SK-N-SH (cell line): Measurements from ENCODE around the gene LRRC42. TPM values are rescaled to one million over a fixed set of nuclear protein-coding genes. Genes with fewer than 3 reads are reported as not detected.

Experiments used
- CTCF ChIA-PET: fragments of 300-600, 350-600 bp; formaldehyde crosslinking; extraction: SDS; loops from one replicate; lab custom pipeline; 2021; lab: Yijun Ruan, JAX
- POLR2A ChIA-PET: fragments of 350-600 bp; sonication (Branson Sonifier 250); formaldehyde crosslinking; extraction: SDS; loops from one replicate; lab custom pipeline; 2020; ENCODE audit warnings: antibody characterized with exemption, inconsistent platforms; lab: Yijun Ruan, JAX
- DNase-seq: peaks from one replicate; pipeline ENCODE4 v3.0.0; 2012
- H2AFZ ChIP-seq: fragments of 200-600 bp; sonication (generic); 2 replicates; pipeline ENCODE4 v1.8.1; 2016; ENCODE audit warnings: antibody characterized with exemption, mild to moderate bottlenecking, low read depth
- H3F3A ChIP-seq: fragments of 200-600 bp; sonication (generic); replicated peaks from 2 replicates; pipeline ENCODE3; 2016; ENCODE audit warnings: antibody characterized with exemption, mild to moderate bottlenecking; ENCODE audit not compliant: insufficient read depth
- H3K27ac ChIP-seq, 2 experiments: fragments of 200-500 bp in 1 of 2; fragments of 200-600 bp in 1 of 2; sonication (Bioruptor generic) in 1 of 2; sonication (generic), shearing (Covaris generic) in 1 of 2; 2 replicates each; pipeline versions ENCODE4 v1.5.1 to v1.6.1; 2014 to 2016; ENCODE audit warnings: low read depth in 2 of 2, inconsistent platforms in 1 of 2, low read length in 1 of 2, mild to moderate bottlenecking in 1 of 2, mixed read lengths in 1 of 2
- H3K27me3 ChIP-seq: fragments of 200-600 bp; sonication (generic), shearing (Covaris generic); 2 replicates; pipeline ENCODE4 v1.6.1; 2016; ENCODE audit warnings: mixed run types; ENCODE audit not compliant: insufficient read depth
- H3K36me3 ChIP-seq, 2 experiments: fragments of 200-500 bp in 1 of 2; fragments of 200-600 bp in 1 of 2; sonication (Bioruptor generic) in 1 of 2; sonication (generic) in 1 of 2; replicated peaks in 1 of 2; 2 replicates each; pipeline versions ENCODE3 to v1.5.1; 2014 to 2016; ENCODE audit warnings: low read length in 1 of 2, mild to moderate bottlenecking in 1 of 2; ENCODE audit not compliant: insufficient read depth in 2 of 2, control insufficient read depth in 1 of 2
- H3K4me1 ChIP-seq, 2 experiments: fragments of 200-500 bp in 1 of 2; fragments of 200-600 bp in 1 of 2; sonication (Bioruptor generic) in 1 of 2; sonication (generic), shearing (Covaris generic) in 1 of 2; 2 replicates each; pipeline versions ENCODE4 v1.5.1 to v1.6.1; 2014 to 2016; ENCODE audit warnings: low read depth in 1 of 2, low read length in 1 of 2, mixed run types in 1 of 2; ENCODE audit not compliant: insufficient read depth in 2 of 2, control insufficient read depth in 1 of 2
- H3K4me2 ChIP-seq: fragments of 200-600 bp; sonication (generic), shearing (Covaris generic); 2 replicates; pipeline ENCODE4 v1.6.1; 2017; ENCODE audit warnings: mixed run types
- H3K4me3 ChIP-seq, 2 experiments: fragments of 200-500 bp in 1 of 2; fragments of 200-600 bp in 1 of 2; sonication (Bioruptor generic) in 1 of 2; sonication (generic), shearing (Covaris generic) in 1 of 2; 2 replicates each; pipeline versions ENCODE4 v1.5.1 to v1.8.1; 2014 to 2016; ENCODE audit warnings: low read depth in 2 of 2, inconsistent platforms in 1 of 2, low read length in 1 of 2, mild to moderate bottlenecking in 1 of 2, mixed read lengths in 1 of 2, moderate library complexity in 1 of 2
- H3K79me2 ChIP-seq: fragments of 200-600 bp; sonication (generic); 2 replicates; pipeline ENCODE4 v1.8.1; 2017; ENCODE audit warnings: mild to moderate bottlenecking; ENCODE audit not compliant: insufficient read depth
- H3K9ac ChIP-seq: fragments of 200-600 bp; sonication (generic); 2 replicates; pipeline ENCODE4 v1.6.1; 2017; ENCODE audit warnings: mixed run types
- H3K9me2 ChIP-seq: fragments of 200-600 bp; sonication (generic); 2 replicates; pipeline ENCODE4 v1.6.1; 2017; ENCODE audit warnings: mixed run types
- H3K9me3 ChIP-seq: fragments of 200-600 bp; sonication (generic); 2 replicates; pipeline ENCODE4 v1.6.1; 2017; ENCODE audit warnings: mixed run types, mild to moderate bottlenecking, moderate library complexity
- H4K20me1 ChIP-seq: fragments of 200-600 bp; sonication (generic); 2 replicates; pipeline ENCODE4 v1.6.1; 2017; ENCODE audit warnings: mild to moderate bottlenecking, mixed run types; ENCODE audit not compliant: insufficient read depth
- CHD2 ChIP-seq: fragments of 150-350 bp; IDR thresholded peaks from 2 replicates; pipeline ENCODE4 v1.6.1; 2018; ENCODE audit warnings: low read length; ENCODE audit not compliant: partially characterized antibody
- EP300 ChIP-seq, 2 experiments: IDR thresholded peaks; 2 replicates each; pipeline versions ENCODE4 v1.4.0 to v1.6.1; 2012; ENCODE audit warnings: borderline replicate concordance in 1 of 2, low read depth in 1 of 2, low read length in 1 of 2
- FOXJ3 ChIP-seq: sonication (generic); formaldehyde crosslinking; IDR thresholded peaks from 2 replicates; pipeline ENCODE4 v1.5.1; 2020; ENCODE audit warnings: mild to moderate bottlenecking, missing genetic modification reagents
- FOXM1 ChIP-seq: IDR thresholded peaks from 2 replicates; pipeline ENCODE4 v1.4.0; 2012; ENCODE audit warnings: low read depth, mild to moderate bottlenecking
- GABPA ChIP-seq: IDR thresholded peaks from 2 replicates; pipeline ENCODE4 v1.4.0; 2012; ENCODE audit warnings: low read depth, mild to moderate bottlenecking
- MAX ChIP-seq: IDR thresholded peaks from 2 replicates; pipeline ENCODE4 v1.4.0; 2012; ENCODE audit warnings: low read depth
- MEF2A ChIP-seq: IDR thresholded peaks from 2 replicates; pipeline ENCODE4 v1.4.0; 2012; ENCODE audit warnings: low read depth, borderline replicate concordance
- NFIC ChIP-seq: IDR thresholded peaks from 2 replicates; pipeline ENCODE4 v1.4.0; 2012; ENCODE audit warnings: borderline replicate concordance
- NRF1 ChIP-seq: IDR thresholded peaks from 2 replicates; pipeline ENCODE4 v1.6.1; 2012; ENCODE audit warnings: low read depth, mild to moderate bottlenecking, low read length
- POLR2AphosphoS5 ChIP-seq: IDR thresholded peaks from 2 replicates; pipeline ENCODE4 v1.6.1; 2012; ENCODE audit warnings: low read depth, low read length
- RAD21 ChIP-seq: IDR thresholded peaks from 2 replicates; pipeline ENCODE4 v1.6.1; 2012; ENCODE audit warnings: mild to moderate bottlenecking, low read length
- RCOR1 ChIP-seq: fragments of 150-350 bp; IDR thresholded peaks from 2 replicates; pipeline ENCODE4 v1.6.1; 2017; ENCODE audit warnings: antibody characterized with exemption, low read length
- REST ChIP-seq: IDR thresholded peaks from 2 replicates; pipeline ENCODE4 v1.6.1; 2012; ENCODE audit warnings: mild to moderate bottlenecking, low read depth, low read length, moderate library complexity
- RFX5 ChIP-seq: IDR thresholded peaks from 2 replicates; pipeline ENCODE4 v1.6.1; 2012; ENCODE audit warnings: mild to moderate bottlenecking, improper control_type of control experiment, low read length
- SIN3A ChIP-seq: IDR thresholded peaks from 2 replicates; pipeline ENCODE4 v1.6.1; 2012; ENCODE audit warnings: low read depth, mild to moderate bottlenecking, low read length, moderate library complexity, borderline replicate concordance
- SMC3 ChIP-seq: IDR thresholded peaks from 2 replicates; pipeline ENCODE4 v1.6.1; 2012; ENCODE audit warnings: low read depth, low read length, improper control_type of control experiment
- TCF12 ChIP-seq: IDR thresholded peaks from 2 replicates; pipeline ENCODE4 v1.4.0; 2012
- TEAD4 ChIP-seq: IDR thresholded peaks from 2 replicates; pipeline ENCODE4 v1.4.0; 2012; ENCODE audit warnings: mild to moderate bottlenecking, borderline replicate concordance; ENCODE audit not compliant: insufficient read depth
- USF1 ChIP-seq: IDR thresholded peaks from 2 replicates; pipeline ENCODE4 v1.4.0; 2012; ENCODE audit warnings: low read depth, borderline replicate concordance
- WGBS: methylation state at CpG from one replicate; pipeline ENCODE4 v1.1.6; 2017; ENCODE audit warnings: low lambda C conversion rate; 5-methylcytosine and 5-hydroxymethylcytosine counted together
- polyA plus RNA-seq, 3 experiments: library from polyadenylated mRNA; depleted of rRNA; stranded (reverse); fragments of >200 nt; gene quantifications; 2 replicates each; pipeline ENCODE4 v1.2.3, GENCODE V29; 2012

The LRRC42 gene
- polyA plus RNA-seq, 1 of the 3 experiments (the other 2 are of a cell fraction): 35.0 TPM

- ChIA-PET POLR2A (no interaction called here), CTCF (no interaction called here)
- no peak overlapping the region for H3K9ac ChIP-seq
- no peaks in the 10 kb centered on the region for H3K9me3 ChIP-seq
- H3K9me2 ChIP-seq: no peaks in the 10 kb centered on the region
- no peak for DNase-seq
- H3K4me1 ChIP-seq: no peaks in the 10 kb centered on the region; a peak in 1 of 4 replicates
- no peak for TF ChIP-seq MAX
- TF ChIP-seq USF1: no peak
- H3K4me3 ChIP-seq: no peak overlapping the region
- H3F3A ChIP-seq: no peaks in the 10 kb centered on the region
- no peaks in the 10 kb centered on the region for H4K20me1 ChIP-seq
- no peaks in the 10 kb centered on the region for H3K79me2 ChIP-seq
- H3K4me2 ChIP-seq: no peak overlapping the region
- 47% methylated on average over 4 of the region's 4 CpGs for WGBS
- H2AFZ ChIP-seq: no peak overlapping the region
- peaks cover 16% of the 10 kb centered on the region; the same call in 1 of the 2 replicates for H3K27me3 ChIP-seq
- H3K36me3 ChIP-seq: no peaks in the 10 kb centered on the region
- no peak overlapping the region for H3K27ac ChIP-seq
Observed at GRCh38 chr1:54009406-54009805, 63.3 kb downstream of the LRRC42 start.

- no peak overlapping the region for H3K9ac ChIP-seq
- WGBS: 64% methylated on average over 5 of the region's 5 CpGs
- CTCF ChIA-PET: no interaction called here
Observed at GRCh38 chr1:54010415-54011117, 64.4 kb downstream of the LRRC42 start.

More at GRCh38 chr1:54010415-54011117, 64.4 kb downstream of the LRRC42 start:
- H3K36me3 ChIP-seq: no peaks in the 10 kb centered on the region
- H3K9me2 ChIP-seq: no peaks in the 10 kb centered on the region
- no peaks in the 10 kb centered on the region for H3K79me2 ChIP-seq
- no peak overlapping the region for H3K4me3 ChIP-seq
- H3K4me1 ChIP-seq: no peaks in the 10 kb centered on the region; a peak in 1 of 4 replicates
- peak; percentile 7 for DNase-seq
- H4K20me1 ChIP-seq: no peaks in the 10 kb centered on the region
- no peaks in the 10 kb centered on the region for H3K9me3 ChIP-seq
- TF ChIP-seq MAX (no peak), FOXM1 (no peak), MEF2A (no peak), RCOR1 (no peak), GABPA (no peak), SMC3 (no peak), NRF1 (no peak), EP300 (IDR thresholded peaks at IDR 0.05; ENCODE audit: borderline replicate concordance in 1 of 2, low read depth in 1 of 2, low read length in 1 of 2) (no peak), TCF12 (no peak), FOXJ3 (no peak), NFIC (no peak), RAD21 (no peak), TEAD4 (no peak), REST (no peak), POLR2AphosphoS5 (no peak), RFX5 (no peak), SIN3A (no peak), CHD2 (no peak)
- TF ChIP-seq, all 33 proteins: peak for 0
- H3K27ac ChIP-seq: no peak overlapping the region
- H3K4me2 ChIP-seq: no peak overlapping the region
- POLR2A ChIA-PET: no interaction called here
- no peaks in the 10 kb centered on the region for H3F3A ChIP-seq
- H3K27me3 ChIP-seq: peaks cover 16% of the 10 kb centered on the region; the same call in 1 of the 2 replicates
- H2AFZ ChIP-seq: no peak overlapping the region
